SK-N-SH (cell line): ENCODE results near the gene ADGRG7.

Experiments
- CTCF ChIP-seq: fragments of 200-600 bp; sonication (generic); IDR thresholded peaks from 2 replicates; pipeline ENCODE4 v1.6.1; 2017; ENCODE audit warnings: antibody characterized with exemption, mild to moderate bottlenecking, moderate library complexity
- FOXM1 ChIP-seq: IDR thresholded peaks from 2 replicates; pipeline ENCODE4 v1.4.0; 2012; ENCODE audit warnings: low read depth, mild to moderate bottlenecking

DNA sequence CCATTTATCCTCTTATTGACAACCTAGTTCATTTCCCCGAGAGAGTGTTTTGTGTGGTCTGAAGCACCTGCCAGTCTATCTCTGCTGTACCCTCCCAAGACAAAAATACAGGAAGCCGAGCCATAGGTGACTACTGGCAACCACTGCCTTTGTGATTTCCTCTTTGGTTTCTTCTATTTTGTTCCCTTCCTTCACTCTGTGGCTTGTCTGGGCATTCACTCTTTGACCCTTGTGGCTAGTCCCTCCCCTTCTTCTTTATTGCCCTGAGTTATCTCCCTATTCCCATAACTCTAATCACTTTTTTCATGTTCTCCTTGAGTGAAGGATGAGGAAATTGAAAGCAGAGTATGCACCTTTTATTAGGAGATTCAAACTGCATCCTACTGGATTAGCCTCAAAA lies at the start of gene ADGRG7:
- TF ChIP-seq CTCF (no peak), FOXM1 (no peak)
